Measurements from ENCODE around the gene CACNA2D2. TPM values are rescaled to one million over a fixed set of nuclear protein-coding genes. Genes with fewer than 3 reads are reported as not detected.

CACNA2D2 gene
- total RNA-seq, 1 experiment from 2014 or later = 0.56 TPM

DNA sequence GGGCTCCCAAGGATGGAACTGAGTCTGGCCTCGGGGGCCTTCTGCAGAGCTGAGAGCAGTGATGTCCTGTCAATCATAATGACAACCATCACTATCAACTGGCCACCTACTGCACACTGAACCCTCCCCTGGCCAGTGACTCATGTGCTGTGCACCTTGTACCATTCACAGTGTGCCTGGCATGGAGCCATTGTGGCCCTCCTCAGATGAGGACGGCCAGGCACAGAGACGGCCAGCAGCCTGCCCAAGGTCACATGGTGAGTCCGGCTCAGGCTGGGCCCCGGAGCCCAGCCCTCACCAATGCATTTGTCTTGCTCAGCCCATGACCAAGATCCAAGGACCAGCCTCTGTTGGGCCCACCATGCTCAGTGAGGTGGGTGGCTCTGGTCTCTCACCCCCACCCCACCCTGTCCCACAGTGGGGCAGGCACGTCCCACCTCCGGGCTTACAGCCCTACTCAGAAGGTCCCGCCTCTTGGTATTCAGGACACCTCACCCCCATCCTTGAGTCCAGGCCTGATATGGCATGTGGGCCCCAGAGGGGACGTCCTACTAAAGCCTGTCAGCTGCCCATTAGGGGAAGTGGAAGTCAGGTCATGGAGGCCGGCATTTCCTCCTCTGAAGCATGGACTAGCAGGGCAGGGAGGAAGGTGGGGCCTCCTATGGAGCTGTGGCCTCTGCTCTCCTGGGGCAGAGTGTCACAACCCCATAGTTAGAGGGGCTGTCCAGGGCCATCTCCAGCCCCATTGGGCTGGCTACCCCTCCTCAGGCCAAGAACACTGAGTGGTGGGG lies 108.2 kb downstream of the CACNA2D2 start:
- DNase-seq (ENCODE audit: low read depth) = no peak

DNA sequence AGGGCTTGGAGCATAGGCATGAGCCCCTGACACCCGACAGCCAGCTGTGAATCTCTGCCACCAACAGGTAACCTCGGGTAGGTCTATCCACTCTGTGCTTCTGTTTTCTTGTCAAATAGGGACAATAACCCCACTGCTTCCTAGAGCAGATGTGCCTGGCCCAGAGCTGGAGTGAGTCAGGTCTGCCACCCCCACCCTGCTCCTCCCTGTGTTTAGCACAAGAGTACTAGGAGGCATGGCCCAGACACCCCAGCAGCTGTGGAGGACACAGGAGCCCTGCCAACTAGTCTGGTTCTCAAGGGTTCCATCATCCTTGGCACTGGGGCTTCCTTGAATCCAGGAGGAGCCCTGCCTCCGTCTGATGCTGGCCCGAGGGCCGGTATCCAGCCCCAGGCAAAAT lies 110.4 kb downstream of the CACNA2D2 start:
- no peak for DNase-seq (ENCODE audit: low read depth)

DNA sequence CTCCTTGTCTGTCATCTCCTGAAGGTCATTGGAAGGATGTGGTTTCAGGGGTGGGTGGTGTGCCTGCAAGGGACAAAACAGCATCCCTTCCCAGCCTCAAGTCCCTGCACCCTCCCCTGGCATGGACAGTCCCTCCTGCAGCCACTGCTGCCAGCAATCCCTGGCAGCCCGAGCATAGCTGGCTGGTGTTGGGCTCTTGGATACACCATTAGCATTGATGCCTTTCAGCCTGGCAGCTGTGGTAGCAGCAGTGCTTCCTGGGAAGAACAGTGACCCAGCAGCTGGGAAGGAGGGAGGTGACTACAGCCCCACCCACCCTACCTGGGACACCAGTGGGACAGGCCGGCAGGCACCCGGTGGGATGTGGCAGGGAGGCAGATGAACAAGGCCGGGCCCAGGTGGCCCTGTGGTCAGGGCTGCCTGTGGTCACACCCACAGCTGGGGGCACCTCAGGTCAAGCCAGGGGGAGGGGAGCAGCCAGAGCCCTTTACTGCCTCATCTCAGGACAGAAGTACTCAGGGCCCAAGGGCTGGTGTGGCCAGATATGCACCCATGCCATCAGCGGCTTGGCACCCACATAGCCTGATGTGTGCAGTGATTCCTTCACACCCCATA lies 111.2 kb downstream of the CACNA2D2 start:
- no peak for DNase-seq (ENCODE audit: low read depth)

DNA sequence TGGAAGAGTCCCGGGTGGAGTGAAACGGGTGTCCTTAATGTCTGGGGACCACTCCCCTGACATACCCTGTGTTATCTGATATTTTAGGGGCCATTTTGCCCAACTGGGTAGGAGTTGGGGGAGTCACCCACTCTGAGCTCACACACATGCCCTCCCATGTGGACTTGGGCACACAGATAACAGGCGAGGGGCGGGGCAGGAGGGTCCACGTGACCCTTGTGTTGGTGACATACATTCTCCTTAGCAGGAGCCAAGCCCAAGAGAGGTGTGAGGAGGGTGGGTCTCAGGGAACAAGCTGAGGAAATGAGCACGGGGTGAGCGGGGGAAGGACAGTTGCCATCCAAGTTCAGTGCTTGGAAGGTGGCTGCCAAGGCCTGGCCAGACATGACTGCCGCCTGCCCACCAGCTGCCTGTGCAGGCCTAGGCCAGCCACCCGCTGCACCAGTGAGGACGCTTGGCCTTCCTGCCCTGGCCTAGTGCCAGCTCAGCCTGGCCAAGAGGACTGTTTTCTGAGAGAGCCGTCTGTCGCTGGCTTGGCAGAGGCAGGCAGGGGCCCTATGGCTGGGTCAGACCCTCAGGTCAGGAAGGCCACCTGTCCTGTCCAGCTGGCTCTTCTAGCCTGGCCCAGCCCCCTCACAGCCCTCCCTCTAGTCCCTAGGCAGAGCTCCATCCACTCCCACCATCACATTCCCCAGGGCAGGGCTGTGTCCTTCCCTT lies 112.8 kb downstream of the CACNA2D2 start:
- DNase-seq (ENCODE audit: low read depth) = no peak

DNA sequence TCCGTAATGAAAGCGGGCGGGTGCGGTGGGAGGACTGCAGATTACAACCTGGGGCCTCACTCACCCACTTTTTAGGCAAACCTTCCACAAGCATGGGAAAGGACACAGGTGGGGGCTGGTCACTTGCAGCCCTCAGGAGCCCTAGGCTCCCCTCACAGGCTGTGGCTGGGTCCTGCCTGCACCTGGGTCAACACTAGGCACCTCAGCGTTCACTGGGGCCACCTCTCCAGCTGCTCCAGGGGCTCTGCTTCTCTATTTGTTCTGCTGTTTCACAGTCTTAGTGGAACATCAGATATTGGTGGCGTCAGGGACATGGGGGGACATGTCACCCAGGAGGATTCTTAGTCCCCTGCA lies 114.0 kb downstream of the CACNA2D2 start:
- DNase-seq (ENCODE audit: low read depth) = no peak

DNA sequence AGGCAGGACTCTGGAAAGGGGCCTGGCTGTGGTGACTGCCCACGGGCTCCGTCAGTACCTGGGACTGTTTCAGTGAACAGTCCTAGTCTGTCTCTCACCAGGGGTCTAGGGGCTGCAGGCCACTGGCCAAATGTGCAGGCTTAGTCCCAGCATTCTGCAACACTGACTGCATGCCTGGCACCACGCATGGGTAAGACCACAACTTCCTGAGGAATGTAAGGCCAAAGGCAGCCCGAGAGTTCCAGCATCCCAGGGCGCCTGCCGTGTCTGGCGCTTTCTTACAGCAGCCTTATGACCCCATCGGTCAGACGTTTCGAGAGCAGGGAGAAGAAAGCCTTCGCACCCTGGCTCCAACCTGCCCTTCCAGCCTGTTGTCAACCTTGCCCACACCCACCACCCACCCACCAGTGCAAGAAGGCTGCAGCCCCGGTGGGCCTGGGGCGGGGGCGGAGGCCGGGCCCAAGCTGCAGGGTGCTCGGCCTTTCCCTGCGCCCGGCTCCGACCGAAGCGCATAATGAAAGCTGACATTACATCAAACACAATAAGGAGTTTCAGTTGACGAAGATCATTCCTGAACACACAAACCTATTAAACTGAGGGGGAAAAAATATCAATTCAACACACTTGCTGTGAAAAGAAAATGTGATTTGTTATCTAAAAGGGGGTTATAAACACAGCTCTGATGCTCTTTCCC lies 114.6 kb downstream of the CACNA2D2 start:
- no peak for DNase-seq (ENCODE audit: low read depth)

DNA sequence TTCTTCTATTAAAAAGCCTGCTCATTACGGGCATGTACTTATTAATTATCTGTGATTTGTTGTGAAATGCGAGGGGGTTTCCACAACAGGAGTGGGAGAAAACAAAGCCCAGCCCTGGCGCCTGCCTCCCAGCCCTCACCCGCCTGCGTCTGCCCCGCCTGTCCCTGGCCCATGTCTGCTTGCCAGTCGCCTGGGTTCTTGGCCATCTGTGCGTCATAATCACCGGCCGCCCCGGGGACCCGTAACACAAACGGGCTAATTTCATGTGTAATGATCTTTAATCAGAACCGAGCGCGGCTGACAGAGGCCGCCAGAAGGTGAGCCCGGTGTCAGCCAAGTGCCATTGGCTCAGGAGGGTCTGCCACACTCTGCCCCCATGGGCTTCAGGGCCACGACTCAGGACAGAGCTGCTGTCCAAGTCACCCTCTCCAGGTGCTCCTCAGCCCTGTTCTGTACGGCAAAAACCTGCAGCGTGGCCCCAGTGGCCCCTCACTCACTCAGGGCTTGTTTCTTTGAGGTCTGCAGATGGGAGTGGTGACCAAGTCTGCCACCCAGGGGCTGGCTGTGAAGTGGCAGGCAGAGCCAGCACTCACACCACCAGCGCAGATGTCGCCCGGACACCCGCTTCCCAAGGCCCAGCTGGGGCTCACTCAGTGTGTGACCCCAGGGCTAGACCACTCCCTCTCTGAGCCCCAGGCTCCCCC lies 115.3 kb downstream of the CACNA2D2 start:
- peak; percentile 20 for DNase-seq (ENCODE audit: low read depth)

DNA sequence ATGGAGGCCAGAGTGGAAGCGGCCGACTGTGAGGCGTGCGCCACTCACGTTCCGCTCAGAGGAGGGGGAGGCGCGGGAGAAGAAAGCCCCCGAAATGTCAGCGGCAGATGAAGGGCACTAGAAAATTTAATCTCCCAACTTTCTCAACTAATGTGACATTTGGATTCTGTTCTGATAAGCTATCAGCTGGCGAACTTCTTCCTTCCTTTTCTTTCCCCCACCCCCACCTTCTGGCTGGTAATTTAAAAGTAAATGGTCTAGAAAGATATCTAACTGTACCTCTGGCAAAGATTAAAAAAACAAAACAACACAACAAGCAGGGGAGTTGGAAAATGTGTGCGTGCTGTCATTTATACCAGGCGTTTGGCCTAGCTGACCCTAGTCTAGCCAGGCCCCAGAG lies 117.7 kb downstream of the CACNA2D2 start:
- DNase-seq (ENCODE audit: low read depth) = no peak

DNA sequence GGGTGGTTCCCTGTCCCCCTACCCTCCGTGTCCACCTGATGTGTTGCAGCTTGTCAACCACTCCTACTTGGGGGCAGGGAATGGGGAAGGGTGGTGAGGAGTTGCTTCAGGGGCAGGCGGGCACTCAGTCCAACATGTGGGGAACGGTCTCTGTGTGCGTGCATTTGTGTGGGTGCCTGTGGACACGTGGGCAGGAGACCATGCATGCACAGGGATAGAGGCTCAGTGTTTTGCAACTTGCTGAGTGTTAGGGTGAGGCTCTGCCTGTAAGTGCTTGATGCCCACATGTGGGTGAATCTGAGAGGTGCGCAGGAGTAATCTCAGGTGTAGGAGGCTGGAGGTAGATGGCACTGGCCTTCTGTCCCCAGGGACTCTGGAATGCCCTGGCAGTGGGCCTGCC lies 119.7 kb downstream of the CACNA2D2 start:
- no peak for DNase-seq (ENCODE audit: low read depth)

DNA sequence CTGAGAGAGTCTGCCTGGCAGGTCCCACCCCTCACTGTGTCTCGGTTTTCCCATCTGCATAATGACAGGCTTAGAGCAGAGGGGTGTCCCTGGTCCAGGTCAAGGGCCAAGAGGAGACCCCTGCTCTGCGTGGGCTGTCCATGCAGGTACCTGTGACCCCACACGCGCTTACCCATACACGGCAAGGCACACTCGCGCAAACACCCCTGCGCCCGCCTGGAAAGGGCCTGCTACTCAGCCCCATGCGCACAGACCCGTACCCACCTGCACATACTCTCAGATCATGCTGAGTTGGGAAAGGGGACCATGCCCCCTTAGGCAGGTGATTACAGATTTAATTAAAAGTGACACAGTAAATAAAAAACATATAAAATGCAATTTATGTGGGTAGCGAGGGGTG lies 120.7 kb downstream of the CACNA2D2 start:
- no peak for DNase-seq (ENCODE audit: low read depth)

DNA sequence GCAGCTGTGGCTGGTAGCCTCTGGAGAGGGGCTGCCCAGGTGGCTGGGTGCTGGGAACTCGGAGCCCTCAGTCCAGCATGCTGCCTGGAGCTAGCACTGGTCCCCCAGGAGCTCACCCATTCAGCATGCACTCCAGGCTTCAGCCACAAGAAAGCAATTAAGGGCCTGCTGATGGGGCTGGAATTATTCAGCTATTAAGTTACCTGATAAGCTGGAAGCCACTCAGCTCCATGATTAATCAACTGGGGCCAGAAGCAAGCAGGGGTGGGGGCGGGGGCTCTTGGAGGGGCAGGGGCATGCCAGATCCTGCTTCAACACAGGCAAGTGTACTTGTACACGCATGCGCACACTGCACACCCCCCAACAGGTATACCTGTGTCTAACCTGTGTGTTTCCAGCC lies 122.1 kb downstream of the CACNA2D2 start:
- no peak for DNase-seq (ENCODE audit: low read depth)

DNA sequence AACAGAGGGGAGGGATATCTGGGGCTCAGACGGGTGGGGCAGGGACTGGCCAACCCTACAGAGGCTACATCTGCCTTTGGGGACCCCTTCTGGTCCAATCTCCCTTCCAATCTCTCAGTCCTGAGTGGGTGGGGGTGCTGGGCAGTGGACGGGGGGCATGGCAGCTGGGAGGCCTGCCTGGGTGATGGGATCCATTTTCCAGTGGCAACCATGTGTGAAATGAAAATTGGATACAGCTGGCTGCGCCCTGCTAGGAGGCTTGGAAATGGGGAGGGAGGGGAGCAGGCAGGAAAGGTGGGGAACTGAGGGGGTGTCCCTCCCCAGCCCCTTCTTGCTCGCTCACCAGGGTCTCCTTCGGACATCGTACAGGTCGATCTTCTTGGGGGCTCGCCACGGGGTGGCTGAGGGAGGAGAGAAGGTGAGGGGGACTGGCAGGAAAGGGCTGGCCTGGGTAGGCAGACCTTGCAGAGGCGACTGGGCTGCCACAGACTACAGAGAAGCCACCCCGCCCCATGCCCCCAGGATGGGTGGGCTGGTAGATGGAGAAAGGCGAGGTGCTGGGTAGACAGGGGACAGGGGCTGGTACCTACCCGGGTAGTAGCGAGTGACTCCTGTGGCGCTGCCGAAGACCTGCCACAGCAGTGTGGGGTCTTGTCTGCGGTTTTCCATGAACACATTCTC lies 122.9 kb downstream of the CACNA2D2 start:
- no peak for DNase-seq (ENCODE audit: low read depth)

DNA sequence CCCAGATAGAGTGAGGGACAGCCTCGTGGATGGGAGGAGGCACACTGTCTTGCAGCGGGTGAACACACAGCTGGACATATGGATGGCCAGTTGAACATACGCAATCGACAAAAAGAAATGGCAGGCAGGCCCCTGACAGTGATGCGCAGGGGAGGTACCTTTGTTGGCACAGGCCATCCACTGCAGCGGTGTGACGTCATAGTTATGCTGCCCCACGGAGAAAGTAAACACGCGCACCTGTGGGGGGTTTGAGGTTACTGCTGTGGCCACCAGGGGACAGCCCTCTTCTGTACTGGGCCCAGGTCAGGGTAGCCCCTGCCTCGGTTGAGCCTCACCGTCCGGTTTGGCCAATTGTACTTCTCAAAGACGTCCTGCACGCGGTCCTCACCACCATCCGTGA lies 124.7 kb downstream of the CACNA2D2 start:
- no peak for DNase-seq (ENCODE audit: low read depth)

DNA sequence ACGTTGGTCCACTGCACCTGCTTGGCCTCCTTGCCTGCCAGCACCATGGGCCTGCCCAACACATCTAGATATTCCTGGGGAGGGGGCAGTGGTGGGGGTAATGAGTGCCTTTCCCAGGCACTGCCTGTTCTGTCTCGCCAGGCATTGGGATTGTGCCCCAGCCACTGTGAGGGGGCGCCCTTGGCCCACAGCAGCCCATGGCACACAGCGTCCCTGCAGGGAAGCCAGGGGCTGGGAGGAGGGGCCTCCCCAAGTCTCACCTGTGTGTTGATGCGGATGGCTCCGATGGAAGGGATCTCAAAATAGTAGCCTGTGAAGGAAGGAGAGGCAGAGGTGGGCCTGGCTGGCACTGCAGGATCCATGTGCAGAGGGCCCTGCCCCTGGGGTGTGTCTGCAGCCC lies 125.4 kb downstream of the CACNA2D2 start:
- no peak for DNase-seq (ENCODE audit: low read depth)

DNA sequence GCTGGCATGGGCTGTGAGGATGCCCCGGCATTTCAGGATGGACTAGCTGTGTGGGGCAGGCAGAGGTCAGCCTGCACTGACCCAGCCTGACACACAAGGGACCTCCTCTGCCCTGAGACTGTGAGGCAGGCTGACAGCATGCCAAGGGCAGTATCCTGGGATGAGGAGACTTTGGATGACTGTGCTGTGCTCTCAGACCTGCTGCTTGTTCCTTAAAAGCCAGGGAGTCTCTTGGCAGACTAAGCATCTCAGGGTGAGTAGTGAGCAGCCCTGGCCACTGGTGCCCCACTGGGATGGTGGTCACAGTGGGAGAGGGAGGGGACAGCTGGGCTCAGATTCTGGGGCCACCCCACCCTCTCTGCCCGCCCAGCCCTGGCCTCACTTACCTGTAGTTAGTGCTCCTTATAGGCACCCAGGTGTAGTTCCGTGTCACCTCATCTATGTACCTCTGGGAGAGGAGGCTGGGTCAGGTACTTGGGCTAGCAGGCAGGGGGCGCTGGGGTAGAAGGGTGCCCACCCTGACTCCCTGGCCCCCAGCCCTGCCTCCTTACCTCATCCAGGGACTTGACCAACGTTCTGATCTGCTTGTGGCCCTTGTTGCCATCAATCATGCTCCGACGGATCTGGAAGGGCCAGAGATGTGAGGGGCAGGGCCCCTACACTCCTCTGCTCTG lies 128.0 kb downstream of the CACNA2D2 start:
- no peak for DNase-seq (ENCODE audit: low read depth)

DNA sequence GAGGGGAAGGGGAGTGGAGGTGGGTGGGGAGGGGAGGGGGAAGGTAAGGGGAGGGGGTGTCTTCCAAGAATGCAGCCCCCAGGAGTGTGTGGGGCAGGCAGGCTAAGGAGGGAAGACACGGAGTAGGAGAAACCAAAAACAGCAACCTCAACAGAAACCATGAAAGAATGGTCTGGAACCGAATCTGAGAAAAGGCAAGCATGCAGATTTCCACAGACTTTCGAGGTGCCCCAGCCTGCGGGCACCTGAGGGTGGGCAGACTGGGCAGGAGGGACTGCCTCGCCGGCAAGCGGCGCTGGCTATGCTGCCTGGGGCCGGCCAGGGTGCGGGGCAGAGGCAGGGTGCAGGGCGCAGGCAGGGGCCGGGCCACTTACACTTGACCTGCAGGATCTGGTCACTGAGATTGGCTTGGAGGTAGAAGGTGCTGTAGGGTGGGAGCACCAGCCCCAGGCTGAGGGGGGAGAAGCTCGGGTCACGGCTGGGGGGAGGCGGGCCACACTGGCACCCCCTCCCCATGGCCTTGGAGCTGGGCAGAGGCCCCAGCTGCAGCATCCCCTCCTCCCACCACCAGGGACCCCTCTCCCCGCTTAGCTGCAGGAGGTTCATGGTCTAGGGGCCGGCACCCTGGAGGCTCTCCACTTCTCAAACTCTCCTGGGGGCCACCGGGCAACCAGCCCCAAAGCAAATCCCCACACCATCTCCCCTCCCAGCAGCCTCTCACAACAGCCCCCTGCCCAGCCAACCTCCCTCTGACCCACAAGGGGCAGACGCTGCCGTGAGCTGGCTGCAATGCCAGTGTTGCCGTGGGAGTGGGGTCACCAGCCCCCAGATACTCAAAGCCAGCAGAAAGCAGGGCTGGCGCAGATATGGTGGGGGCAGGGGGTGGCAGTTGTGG lies 128.8 kb downstream of the CACNA2D2 start:
- no peak for DNase-seq (ENCODE audit: low read depth)

DNA sequence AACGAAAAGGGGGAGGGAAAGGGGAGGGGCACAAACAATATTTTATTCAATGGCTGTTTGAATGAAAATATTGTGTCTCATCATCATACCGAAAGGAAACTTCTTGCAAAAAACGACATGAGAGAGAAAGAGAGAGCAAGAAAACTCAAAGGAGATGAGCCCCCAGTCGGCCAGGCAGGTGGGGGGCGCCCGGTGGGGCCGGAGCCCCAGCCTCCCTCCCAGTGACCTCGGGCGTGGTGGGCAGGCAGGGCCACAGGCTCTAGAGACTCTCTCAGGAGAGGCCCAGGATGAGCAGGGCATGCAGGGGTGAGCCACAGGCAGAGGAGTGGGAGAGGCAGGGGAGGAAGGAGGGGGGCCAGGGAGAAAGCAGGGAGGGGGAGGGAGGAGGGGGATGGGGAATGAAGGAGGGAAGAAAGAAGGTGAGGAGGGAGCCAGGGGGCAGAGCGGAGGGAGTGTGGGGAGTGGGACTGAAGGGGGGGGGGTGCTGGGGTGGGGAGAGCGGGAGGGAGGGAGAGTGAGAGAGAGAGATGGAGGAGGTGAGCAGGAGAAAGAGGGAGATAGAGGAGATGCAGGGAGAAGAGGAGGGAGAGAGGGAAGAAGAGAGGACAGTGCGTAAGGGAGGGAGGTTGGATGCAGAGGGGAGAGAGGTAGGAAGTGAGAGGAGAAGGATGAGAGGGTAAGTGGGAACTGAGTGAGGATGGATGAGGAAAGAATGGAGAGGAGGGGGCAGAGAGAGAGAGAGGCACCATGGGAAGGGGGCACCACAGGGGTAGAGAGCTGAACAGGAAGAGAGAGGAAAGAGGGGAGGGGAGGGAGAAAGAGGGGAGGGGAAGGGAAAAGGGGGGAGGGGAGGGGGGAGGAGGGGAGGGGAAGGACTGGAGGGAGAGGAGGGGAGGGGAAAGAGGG lies 130.0 kb downstream of the CACNA2D2 start:
- no peak for DNase-seq (ENCODE audit: low read depth)

DNA sequence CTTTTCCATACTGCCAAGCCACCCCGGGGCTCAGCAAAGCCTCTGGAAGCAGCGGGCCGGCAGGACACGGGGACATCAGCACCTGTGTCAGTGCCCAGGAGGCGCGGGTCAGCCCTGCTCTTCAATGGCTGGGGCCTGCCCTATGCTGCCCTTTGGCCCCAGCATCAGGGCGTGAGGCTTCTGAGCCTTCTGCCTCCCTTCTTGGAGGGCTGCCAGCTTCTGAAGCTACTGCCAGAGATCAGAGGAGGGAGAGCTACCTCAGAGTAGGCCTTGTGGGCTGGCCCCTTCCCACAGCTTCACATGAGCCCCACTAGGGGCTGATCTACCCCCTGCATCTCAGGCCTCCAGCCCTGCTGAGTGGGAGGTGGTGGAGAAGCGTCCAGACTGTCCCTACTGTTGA lies 131.1 kb downstream of the CACNA2D2 start:
- DNase-seq (ENCODE audit: low read depth) = no peak

Data from HT1080 (cell line).